Stomach (tissue), 4 donors: ENCODE results near the gene REPIN1.

Source experiments
- CTCF ChIP-seq, 7 experiments: fragments of 450-650 bp in 4 of 7; fragments of 200-600 bp in 3 of 7; sonication (generic) in 3 of 7; IDR thresholded peaks; one replicate each; pipeline ENCODE4 v1.5.1; 2016 to 2019; ENCODE audit warnings: antibody characterized with exemption in 7 of 7, control low read depth in 2 of 7, mild to moderate bottlenecking in 1 of 7
- POLR2AphosphoS5 ChIP-seq, 3 donors: sonication (generic); formaldehyde crosslinking; IDR thresholded peaks; one replicate each; pipeline ENCODE4 v1.6.1; 2016; ENCODE audit warnings: antibody characterized with exemption in 3 of 3

GRCh38 chr7:150322114-150322832 is 46.3 kb upstream of the REPIN1 start:
- TF ChIP-seq CTCF (IDR thresholded peaks at IDR 0.05) (no peak), POLR2AphosphoS5 (IDR thresholded peaks at IDR 0.05) (no peak)
